Kidney (tissue), 14 donors: ENCODE measurements around the gene HRH1. TPM values are rescaled to one million over a fixed set of nuclear protein-coding genes. Genes with fewer than 3 reads are reported as not detected.
A peak's percentile ranks its signal among the peaks of the same experiment; 100 is the strongest.

ENCODE experiments used
- DNase-seq, 5 donors: peaks; one replicate each; pipeline ENCODE4 v3.0.0-alpha.2; 2013 to 2020
- FAIRE-seq: peaks from 2 replicates; lab custom pipeline; 2012; peaks lifted over from hg19 to GRCh38; lab: Jason Lieb, UNC
- H3K27ac ChIP-seq, 2 donors: one replicate each; pipeline ENCODE4 v1.7.0; 2013; ENCODE audit warnings: low read depth in 2 of 2, low read length in 2 of 2, inconsistent platforms in 1 of 2
- H3K27me3 ChIP-seq: one replicate; pipeline ENCODE4 v1.7.1; 2013; ENCODE audit warnings: low read length, inconsistent platforms; ENCODE audit not compliant: control insufficient read depth, insufficient read depth
- H3K36me3 ChIP-seq, 3 donors: one replicate each; pipeline versions ENCODE4 v1.7.0 to v1.7.1; 2013; ENCODE audit warnings: low read length in 3 of 3, control low read depth in 1 of 3, inconsistent platforms in 1 of 3; ENCODE audit not compliant: insufficient read depth in 3 of 3, control insufficient read depth in 2 of 3
- H3K4me1 ChIP-seq, 3 donors: one replicate each; pipeline versions ENCODE4 v1.7.0 to v1.7.1; 2013; ENCODE audit warnings: low read length in 3 of 3, inconsistent platforms in 1 of 3, low read depth in 1 of 3; ENCODE audit not compliant: control insufficient read depth in 2 of 3, insufficient read depth in 2 of 3
- H3K4me3 ChIP-seq, 3 donors: one replicate each; pipeline versions ENCODE4 v1.7.0 to v1.8.1; 2013; ENCODE audit warnings: low read length in 3 of 3, control low read depth in 1 of 3, inconsistent platforms in 1 of 3
- H3K9ac ChIP-seq, 3 donors: one replicate each; pipeline versions ENCODE4 v1.7.0 to v1.7.1; 2013; ENCODE audit warnings: low read length in 3 of 3, control low read depth in 1 of 3, inconsistent platforms in 1 of 3
- H3K9me3 ChIP-seq, 3 donors: one replicate each; pipeline versions ENCODE4 v1.7.0 to v1.7.1; 2013; ENCODE audit warnings: low read length in 3 of 3, control low read depth in 1 of 3, inconsistent platforms in 1 of 3; ENCODE audit not compliant: control insufficient read depth in 2 of 3, insufficient read depth in 1 of 3
- intact Hi-C: fragments of 100-400 bp; cut with DNase I; formaldehyde crosslinking; loops from one replicate; pipeline ENCODE4 v1.11.1; 2022
- polyA plus RNA-seq: library from polyadenylated mRNA; stranded (reverse); fragments of 350-450 nt; fragmentation: Illumina TruSeq; extraction: RNeasy Lipid Tissue Mini Kit (QIAGEN cat#74804); gene quantifications from one replicate; pipeline ENCODE4 v1.2.3, GENCODE V29; 2014; ENCODE audit warnings: low read depth, low replicate concordance; ENCODE audit not compliant: insufficient read depth
- total RNA-seq: library from RNA; stranded (reverse); fragmentation: NEBNext Ultra II Directional; extraction: Animal tissue kit (Norgen Biotek cat#: 25700); gene quantifications from one replicate; pipeline ENCODE4 v1.2.1, GENCODE V29; 2021
- TF ChIP-seq, protein P1 (sequence below): IDR thresholded peaks from 3 replicates; pipeline ENCODE4 v1.5.1; 2012; ENCODE audit warnings: mild to moderate bottlenecking, moderate library complexity, borderline replicate concordance; ENCODE audit not compliant: insufficient read depth; ENCODE audit errors: extremely low read depth
- donor health status: control.
- donor health status: control.
- donor health status: control.
- donor health status: control.
- donor health status: control.
- donor health status: DM: yes; HTN: yes; CAD: no.
- donor health status: Normal renal cell carcinoma (clear cell type).

The HRH1 gene
- total and polyA plus RNA-seq, 2 donors from 2014 or later = 1.9 to 32.3 TPM

DNA sequence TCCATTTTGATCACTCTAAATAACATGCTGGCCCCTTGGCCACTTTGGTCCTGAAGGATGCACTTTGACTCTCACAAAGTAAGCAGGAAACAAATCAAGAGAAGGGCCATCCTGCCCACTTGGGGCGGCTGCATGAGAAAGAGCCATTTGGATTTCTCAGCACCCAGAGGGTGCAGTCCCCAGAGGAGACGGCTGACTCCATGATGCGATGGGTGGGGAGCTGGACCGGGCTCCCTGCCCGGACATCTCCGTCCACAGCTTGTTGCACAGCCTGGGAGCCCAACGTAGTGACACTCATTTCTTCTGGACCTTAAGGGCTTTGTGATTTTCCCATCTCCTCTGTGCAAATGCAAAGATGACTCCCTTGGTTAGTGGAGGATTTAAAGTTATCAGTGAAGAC, 4.0 kb upstream of the HRH1 start:
- Histone ChIP-seq H3K27me3 (no peaks in the 10 kb centered on the region), H3K27ac (no peak overlapping the region), H3K4me1 (peaks cover 0 to 7% (median 0%) of the 10 kb centered on the region in 3 donors), H3K4me3 (no peak overlapping the region), H3K36me3 (no peaks in the 10 kb centered on the region), H3K9ac (no peak overlapping the region), H3K9me3 (no peaks in the 10 kb centered on the region)
- intact Hi-C loops = no loop called here
- DNase-seq = no peak
- TF ChIP-seq, protein P1, sequence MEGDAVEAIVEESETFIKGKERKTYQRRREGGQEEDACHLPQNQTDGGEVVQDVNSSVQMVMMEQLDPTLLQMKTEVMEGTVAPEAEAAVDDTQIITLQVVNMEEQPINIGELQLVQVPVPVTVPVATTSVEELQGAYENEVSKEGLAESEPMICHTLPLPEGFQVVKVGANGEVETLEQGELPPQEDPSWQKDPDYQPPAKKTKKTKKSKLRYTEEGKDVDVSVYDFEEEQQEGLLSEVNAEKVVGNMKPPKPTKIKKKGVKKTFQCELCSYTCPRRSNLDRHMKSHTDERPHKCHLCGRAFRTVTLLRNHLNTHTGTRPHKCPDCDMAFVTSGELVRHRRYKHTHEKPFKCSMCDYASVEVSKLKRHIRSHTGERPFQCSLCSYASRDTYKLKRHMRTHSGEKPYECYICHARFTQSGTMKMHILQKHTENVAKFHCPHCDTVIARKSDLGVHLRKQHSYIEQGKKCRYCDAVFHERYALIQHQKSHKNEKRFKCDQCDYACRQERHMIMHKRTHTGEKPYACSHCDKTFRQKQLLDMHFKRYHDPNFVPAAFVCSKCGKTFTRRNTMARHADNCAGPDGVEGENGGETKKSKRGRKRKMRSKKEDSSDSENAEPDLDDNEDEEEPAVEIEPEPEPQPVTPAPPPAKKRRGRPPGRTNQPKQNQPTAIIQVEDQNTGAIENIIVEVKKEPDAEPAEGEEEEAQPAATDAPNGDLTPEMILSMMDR = no peak
- FAIRE-seq = no peak

DNA sequence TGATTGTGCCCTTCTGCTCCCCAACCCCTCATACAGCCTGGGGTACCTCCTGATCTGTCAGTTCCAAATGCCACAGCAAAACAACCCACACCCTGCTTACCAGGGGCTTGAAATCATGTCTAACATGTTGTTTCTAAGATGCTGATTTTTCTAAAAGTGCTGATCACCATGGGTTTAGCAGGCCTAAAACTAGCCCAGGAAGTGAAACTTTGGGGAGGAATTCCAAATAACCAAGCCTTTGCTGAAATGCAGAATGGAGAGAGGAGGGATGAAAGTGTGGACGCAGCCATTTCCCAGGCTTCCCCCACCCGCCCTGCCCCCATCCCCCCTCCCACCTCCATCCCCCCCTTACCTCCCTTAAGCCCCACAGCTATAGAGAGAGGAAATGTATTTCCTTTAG, 2.0 kb upstream of the HRH1 start:
- no peak overlapping the region for H3K4me3 ChIP-seq
- TF ChIP-seq, protein P1 = no peak
- H3K36me3 ChIP-seq = no peaks in the 10 kb centered on the region
- no peak for FAIRE-seq
- no peaks in the 10 kb centered on the region for H3K9me3 ChIP-seq
- H3K4me1 ChIP-seq = peaks cover 0 to 9% (median 0%) of the 10 kb centered on the region in 3 donors
- peaks cover 2% of the 10 kb centered on the region for H3K27me3 ChIP-seq
- DNase-seq = no peak
- no peak overlapping the region for H3K27ac ChIP-seq
- no peak overlapping the region for H3K9ac ChIP-seq
- intact Hi-C loops = no loop called here

DNA sequence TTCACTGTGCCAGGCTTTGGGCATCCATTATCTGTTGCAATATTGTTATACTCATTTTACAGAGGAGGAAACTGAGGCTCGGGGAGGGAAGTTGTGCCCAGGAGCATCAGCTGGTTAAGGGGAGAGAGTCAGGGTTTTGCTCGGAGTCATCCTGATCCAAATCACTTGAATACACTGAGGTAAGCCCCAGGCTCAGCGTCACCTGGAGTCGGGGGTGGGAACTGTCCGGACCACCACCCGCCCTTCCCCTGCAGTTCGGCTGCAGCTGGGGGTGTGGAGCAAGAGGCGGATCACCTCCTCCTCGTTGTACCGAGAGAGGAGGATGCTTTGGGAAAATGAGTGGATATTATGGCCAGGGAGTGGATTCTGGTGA, 646 bp downstream of the HRH1 start:
- no peak overlapping the region for H3K27ac ChIP-seq
- intact Hi-C loops = no loop called here

More for the DNA sequence above, 646 bp downstream of the HRH1 start:
- peaks cover 0 to 9% (median 0%) of the 10 kb centered on the region in 3 donors for H3K4me1 ChIP-seq
- peaks cover 2% of the 10 kb centered on the region for H3K27me3 ChIP-seq
- H3K4me3 ChIP-seq = peak overlapping the region in 2 of 3 donors; percentile 52 to 64
- peak in 2 of 5 donors; percentile 18 to 54 for DNase-seq
- FAIRE-seq = no peak
- H3K9ac ChIP-seq = no peak overlapping the region
- no peaks in the 10 kb centered on the region for H3K36me3 ChIP-seq
- no peaks in the 10 kb centered on the region for H3K9me3 ChIP-seq
- TF ChIP-seq, protein P1 = no peak
